ENCODE measurements around the gene GPX1.
"Not testable (repeated sequence)": the region's sequence is repeated elsewhere in the genome, so short reads cannot be mapped to it uniquely, and the experiment has no call there.

GPX1 gene

DNA sequence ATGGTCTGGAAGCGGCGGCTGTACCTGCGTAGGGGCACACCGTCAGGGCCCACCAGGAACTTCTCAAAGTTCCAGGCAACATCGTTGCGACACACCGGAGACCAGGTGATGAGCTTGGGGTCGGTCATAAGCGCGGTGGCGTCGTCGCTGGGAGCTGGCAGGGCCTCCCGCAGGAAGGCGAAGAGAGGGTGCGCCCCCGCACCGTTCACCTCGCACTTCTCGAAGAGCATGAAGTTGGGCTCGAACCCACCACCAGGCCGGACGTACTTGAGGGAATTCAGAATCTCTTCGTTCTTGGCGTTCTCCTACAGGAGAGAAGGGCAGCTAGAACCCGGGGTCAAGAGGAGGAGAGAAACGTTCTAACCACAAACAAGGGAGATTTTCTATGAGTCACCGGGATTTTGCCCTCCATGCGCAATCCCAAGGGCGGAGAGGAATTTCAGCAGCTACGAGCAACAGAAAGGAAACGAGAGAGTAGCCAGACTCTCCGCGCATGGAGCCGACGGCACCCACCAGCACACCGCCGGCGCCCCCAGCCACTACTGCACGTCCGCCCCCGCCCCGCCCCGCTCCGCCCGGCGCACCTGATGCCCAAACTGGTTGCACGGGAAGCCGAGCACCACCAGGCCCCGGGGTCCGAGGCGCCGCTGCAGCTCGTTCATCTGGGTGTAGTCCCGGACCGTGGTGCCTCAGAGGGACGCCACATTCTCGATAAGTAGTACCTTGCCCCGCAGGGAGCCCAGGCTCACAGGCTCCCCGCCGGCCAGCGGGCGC lies 523 bp downstream of the GPX1 start:
- peak; percentile 63 for DNase-seq

DNA sequence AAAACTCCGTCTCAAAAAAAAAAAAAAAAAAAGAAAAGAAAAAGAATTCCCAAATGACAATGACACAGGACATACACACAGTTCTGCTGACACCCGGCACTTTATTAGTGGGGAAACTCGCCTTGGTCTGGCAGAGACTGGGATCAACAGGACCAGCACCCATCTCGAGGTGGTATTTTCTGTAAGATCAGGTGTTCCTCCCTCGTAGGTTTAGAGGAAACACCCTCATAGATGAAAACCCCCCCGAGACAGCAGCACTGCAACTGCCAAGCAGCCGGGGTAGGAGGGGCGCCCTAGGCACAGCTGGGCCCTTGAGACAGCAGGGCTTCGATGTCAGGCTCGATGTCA lies 1.1 kb downstream of the GPX1 start:
- DNase-seq, result not testable (repeated sequence)

DNA sequence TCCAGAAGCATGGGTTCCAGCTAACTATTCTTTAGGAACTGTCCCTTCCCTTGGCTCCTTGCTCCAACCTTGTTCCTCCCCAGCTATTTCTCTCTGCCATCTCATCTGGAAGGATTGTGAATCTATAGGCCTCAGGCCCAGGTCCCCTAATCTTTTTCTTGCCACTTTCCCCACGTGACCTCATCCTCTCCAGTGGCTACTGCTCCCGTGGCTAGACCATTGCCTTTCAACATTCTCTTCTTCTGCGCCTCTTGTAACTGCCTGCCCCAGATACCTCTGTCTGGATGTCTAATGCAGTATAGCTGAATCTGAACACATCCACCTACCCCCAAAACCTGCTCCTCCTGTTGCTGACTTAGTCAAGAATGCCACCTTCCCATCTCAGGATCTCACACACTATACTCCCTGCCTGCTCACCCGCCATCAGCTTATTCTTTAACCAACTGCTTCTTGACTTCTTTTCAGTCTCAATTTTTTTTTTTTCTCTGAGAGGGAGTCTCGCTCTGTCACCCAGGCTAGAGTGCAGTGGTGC lies 5.2 kb downstream of the GPX1 start:
- DNase-seq, result no peak

DNA sequence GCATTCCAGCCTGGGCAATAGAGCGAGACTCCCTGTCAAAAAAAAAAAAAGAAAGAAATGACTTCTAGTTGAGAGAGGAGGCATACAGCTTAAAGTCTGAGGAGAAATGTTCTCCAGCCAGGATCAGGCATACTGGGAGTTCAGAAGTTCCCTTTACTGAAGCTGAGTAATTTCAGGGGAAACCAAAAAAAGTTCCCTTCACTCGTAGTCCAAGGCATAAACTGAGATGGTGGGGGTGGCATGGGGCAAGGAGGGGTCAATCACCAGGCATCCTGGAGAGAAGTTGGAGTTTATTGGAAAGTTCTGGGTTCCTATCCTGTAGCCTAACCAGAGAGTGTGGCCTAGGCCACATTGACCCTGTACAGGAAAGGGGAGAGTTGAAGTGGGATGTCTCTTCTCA lies 5.9 kb downstream of the GPX1 start:
- DNase-seq, result no peak

DNA sequence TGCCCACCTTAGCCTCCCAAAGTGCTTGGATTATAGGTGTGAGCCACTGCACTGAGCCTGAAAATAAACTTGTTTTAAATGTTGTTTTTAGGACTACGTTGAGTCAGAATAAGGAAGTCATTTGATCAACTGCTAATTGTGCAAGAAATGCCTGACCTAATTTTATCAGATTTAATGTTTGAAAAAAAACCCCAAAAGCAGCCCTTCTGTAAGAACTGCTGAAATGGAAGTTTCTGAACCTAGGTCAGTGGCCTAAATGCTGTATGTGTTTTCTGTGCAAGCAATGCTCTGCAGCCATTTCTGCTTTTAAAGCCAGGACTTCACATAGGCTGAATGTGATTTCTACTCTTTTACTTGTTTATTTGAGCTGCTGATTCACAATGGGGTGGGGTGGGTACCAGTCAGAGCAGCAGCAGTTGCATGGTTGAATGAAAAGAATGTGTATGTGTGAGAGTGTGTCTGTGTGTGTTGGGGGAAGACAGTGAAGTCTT lies 6.6 kb downstream of the GPX1 start:
- no peak for DNase-seq

DNA sequence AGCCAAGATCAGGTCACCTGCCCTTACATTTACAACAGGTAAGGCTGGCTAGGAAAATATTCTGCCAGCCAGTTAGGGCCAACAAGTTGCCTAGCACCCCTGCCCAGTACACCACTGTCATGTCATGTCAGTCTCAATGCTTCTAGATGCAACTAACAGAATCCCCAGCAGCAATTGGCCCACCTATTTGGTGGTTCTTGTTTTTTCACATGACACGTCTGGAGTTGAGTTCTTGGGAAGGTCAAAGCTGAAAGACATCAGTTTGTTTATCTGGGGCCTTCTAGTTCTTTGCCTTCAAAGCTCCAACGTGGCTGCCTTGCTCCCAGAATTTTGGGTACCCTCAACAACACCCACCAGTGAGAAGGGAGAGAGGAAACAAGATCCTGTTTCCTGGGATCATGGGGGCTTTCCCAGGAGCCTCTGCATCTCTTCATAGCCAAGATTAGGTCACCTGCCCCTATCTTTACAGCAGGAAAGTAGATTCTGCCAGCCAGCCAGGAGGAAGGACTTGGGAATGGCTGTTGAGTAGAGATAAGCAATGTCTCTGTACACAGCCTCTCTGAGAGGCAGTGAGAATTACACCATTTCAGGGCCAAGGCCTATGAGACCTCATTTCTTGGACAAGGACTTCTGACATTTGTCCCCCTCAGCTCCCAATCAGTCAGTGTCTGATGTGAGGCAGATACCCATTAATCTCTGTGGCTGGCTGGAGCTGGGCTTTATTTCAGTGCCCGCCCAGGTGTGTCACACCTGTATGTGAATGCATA lies 8.6 kb downstream of the GPX1 start:
- DNase-seq, result no peak

DNA sequence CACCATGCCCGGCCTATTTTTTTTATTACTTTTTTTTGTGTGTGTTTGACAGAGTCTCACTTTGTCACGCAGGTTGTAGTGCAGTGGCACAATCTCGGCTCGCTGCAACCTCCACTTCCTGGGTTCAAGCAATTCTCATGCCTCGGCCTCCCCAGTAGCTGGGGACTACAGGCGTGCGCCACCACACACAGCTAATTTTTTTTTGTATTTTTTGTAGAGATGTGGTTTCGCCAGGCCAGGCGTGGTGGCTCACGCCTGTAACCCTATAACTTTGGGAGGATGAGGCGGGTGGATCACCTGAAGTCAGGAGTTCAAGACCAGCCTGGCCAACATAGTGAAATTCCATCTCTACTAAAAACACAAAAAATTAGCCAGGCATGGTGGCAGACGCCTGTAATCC lies 9.8 kb downstream of the GPX1 start:
- DNase-seq, result not testable (repeated sequence)

DNA sequence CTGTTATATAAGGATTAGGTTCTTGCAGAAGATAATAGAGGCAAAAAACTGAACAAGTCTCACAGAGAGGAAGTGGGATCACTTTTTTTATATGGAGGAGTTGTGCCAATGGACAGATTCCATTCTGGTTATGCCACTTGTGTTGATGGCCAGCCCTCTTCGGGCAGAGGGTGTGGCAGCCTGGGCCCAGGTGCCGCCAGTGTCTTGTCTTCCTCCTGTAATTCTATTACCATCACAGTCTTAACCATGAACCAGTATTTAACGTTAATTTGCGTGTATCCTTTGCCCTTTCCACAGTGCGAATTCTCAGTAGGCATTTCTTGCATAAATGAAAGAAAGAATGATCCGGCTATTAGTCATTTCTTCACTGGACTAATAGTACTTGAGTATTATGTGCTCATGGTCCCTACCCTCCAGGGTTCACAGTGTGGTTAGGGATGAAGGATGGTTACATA lies 11.3 kb downstream of the GPX1 start:
- DNase-seq, result no peak

DNA sequence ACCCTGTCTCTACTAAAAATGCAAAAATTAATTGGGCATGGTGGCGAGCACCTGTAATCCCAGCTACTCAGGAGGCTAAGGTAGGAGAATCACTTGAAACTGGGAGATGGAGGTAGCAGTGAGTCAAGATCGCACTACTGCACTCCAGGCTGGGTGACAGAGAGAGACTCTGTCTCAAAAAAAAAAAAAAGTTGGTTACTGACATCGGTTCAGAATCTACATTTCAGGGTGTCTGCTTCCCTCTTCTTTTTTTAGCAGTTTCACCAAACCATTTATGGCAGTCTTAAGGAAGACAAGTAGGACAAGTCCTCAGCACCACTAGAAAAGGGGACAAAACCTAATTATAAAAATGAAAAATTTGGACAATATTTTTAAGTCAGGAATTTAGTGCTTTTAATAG lies 15.0 kb downstream of the GPX1 start:
- DNase-seq, result no peak

DNA sequence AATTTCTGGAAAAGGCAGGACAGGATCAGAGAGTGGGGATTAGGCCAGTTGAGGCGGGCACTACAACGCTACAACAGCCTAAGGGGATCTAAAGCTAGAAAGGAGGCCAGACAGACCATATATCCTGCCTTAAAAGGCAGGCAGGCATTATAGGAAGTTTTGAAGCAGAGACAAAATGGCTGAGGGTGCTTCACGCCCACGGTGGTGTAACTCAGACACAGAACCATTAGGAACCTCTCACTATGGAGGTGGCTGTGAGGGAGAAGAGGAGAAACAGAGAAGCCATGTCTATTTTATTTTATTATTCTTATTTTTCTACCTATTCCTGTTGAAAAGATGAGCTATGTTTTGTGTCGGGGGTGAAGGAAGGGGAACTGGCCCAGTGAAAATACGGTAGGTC lies 16.2 kb downstream of the GPX1 start:
- DNase-seq, result no peak

DNA sequence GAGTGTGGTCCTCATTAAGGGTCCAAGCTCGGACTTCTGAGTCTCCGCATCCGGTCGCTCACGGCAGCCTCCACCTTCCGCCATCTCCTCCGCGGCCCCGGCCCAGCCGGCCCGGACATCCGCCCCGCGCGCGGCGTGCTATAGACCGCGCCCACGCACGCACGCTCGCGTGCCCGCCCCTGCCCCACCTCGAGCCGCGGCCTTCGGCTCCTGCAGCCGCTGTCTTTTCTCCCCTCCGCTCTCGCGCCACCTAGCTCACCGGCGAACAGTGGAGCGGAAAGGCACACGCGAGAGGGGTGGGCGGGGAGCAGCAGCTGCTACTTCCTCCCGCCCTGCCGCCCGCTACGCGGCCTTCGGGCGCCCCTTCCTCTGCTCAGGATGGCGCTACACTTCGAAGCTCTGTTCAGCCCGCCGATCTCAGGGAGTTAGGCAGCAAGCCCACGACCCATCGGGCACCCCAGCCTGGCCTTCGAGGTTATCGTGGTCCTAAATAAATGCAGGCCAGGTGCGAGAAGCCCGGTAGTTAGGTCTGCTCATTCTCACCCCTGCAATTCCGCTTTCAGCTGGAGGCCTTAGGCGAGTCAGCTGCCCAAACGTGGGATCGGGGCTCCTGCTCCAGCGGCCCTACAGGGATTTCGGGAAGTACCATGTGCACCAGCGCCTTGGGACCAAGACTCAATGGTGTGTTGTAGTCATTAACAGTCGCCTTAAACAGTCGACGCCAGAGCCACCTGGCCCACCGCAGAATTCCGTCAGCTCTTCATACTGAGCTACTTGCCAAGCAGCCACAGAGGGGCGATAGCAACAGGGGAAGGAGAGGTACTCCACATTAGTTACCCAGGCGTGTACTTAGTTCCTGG lies 18.0 kb downstream of the GPX1 start, which contains the start of gene USP4:
USP4 (minus strand) TSS at position 113 of the 860 bp plus-strand sequence; CDS start at position 84, 29 bp downstream.
- DNase-seq, result peak; percentile 92

DNA sequence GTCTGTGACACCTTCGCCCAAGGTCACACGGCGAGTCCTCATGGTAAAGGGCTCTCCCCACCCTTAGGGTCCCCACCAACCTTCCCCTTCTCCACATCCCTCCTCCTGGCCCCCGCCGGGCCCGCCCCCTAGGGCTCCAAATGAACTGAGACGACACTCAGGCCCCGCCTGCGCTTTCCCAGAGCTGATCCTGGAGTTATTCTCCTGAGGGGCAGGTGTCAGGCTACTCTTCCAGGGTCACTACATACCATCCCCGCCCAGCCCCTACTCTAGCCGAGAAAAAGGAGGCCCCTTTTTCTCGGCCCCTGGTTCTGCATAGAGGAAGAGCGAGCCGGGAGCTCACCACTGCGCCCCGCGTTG lies 18.6 kb downstream of the GPX1 start:
- DNase-seq, result peak; percentile 53

DNA sequence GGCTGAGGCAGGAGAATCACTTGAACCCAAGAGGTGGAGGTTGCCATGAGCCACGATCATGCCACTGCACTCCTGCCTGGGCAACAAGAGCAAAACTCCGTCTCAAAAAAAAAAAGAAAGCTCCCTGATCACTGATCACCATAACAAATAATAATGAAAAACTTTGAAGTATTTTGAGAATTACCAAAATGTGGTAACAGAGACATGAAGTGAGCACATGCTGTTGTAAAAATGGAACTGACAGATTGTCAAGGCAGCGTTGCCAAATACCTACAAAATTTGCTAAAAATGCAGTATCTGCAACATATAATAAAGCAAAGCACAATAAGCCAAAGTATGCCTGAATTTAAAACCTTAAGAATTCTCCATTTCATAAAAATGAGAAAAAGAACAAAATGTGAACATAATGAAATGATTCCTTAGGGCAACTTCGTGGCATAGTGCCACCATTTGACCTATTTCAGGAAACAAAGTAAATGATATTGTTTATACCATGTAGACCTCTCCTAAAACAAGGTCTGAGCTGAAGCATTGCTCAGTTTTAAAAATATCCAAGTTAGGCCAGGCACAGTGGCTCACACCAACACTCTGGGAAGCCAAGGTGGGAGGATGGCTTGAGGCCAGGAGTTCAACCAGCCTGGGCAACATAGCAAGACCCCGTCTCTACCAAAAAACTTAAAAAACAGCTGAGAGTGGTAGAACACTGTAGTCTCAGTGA lies 24.1 kb downstream of the GPX1 start:
- DNase-seq, result no peak

DNA sequence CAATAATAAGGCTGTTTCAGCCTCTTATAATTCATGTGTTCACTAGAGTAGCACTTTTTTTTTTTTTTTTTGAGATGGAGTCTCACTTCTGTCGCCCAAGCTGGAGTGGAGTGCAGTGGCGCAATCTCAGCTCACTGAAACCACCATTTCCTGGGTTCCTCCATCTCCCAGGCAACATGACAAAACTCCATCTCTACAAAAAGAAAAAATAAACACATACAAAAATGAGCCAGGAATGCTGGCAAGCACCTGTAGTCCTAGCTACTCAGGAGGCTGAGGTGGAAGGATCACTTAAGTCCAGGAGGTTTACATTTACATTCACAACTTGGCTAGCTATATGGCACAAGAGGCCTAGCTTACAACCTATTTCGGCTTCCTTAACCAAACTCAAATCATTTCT lies 25.1 kb downstream of the GPX1 start:
- no peak for DNase-seq

DNA sequence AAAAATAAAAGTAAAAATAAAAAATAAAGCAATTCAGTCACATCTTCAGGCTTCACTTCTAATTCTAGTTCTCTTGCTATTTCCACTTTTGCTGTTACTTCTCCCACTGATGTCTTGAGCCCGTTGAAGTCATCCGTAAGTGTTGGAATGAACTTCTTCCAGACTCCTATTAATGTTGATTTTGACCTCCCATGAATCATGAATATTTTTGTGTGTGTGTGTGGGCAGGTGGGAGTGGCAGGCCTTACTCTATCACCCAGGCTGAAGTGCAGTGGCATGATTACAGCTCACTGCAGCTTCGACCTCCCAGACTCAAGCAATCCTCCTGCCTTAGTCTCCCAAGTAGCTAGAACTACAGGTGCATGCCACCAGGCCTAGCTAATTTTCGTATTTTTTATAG lies 29.0 kb downstream of the GPX1 start:
- no peak for DNase-seq

DNA sequence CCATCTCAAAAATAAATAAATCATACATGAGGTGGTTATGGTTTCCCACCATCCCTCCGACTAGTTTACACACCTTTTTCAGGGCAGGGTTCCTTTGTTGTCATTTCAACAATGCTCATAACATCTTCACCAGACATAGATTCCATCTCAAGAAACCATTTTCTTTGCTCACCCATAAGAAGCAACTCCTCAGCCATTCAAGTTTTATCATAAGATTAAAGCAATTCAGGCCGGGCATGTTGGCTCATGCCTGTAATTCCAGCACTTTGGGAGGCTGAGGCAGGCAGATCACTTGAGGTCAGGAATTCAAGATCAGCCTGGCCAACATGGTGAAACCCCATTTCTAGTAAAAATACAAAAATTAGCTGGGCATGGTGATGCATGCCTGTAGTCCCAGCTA lies 29.8 kb downstream of the GPX1 start:
- DNase-seq, result not testable (repeated sequence)

DNA sequence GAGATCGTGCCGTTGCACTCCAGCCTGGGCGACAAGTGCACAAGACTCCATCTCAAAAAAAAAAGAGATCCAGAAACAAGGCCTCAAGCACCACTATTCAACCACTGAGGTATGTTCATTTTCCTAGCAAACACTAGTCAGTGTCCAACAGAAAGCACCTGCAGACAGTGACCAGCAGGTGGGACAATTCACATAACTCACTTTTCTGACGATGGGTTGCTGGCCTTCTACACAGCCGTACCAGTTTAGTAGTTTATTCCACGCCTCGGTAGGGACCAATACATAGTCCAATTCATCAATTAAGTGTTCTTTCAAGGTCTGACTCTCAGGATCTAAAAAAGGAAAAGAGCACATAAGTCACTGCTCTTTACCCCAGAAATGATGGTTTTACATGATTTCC lies 30.7 kb downstream of the GPX1 start:
- no peak for DNase-seq

DNA sequence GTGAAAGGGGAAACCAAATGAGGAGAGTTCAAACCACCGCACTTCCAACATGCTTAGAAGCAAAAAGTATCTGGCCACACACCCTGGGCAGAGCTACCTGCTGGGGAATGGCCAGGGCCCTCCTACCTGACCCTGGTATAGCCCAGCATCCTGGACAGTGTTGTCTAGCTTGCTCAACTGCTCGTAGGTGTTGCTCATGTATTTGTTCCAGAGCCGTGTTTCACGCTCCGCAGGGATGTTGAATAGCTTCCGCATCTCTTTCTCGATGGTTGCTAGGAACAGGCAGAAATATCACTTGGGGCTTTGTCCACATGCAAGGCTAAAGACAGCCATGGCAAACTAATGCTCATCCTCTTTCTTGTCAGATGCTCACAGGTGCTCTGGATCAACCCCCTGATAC lies 33.4 kb downstream of the GPX1 start:
- DNase-seq, result no peak

DNA sequence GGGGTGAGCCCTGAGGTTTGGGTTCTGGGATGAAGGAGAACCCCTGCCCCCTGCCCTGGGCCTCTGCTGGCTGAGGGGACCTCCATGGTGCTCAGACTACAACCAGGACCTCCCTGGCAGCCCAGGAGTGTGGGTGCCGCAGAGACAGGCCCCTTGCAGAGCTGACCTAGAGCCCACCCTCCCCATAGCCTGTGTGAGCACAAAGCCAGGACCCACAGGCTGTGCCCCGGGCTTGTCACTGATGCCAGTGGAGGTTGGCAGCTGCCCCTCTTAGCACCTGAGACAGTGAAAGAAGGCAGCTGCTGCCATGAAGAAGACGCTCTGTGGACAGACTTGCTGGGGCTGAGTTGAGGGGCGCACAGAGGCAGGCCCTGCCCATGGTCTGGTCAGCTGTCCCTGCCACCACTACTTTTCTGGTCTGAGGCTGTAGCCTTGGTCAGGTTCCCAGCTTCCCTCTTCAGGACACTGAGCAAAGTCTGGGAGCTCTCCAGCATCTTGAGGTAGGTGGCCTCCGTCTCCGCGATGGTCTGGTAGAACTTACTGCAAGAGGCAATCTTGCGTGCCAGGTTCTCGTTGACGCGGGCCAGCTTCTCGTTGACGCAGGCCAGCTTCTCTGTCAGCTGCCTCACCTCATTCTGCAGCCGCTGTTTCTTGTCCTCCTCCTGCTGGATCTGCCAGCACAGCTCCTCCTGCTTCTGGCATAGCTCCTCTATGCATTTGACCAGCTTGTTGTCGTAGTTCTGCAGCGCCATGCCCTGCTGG lies 41.3 kb downstream of the GPX1 start:
- DNase-seq, result no peak

DNA sequence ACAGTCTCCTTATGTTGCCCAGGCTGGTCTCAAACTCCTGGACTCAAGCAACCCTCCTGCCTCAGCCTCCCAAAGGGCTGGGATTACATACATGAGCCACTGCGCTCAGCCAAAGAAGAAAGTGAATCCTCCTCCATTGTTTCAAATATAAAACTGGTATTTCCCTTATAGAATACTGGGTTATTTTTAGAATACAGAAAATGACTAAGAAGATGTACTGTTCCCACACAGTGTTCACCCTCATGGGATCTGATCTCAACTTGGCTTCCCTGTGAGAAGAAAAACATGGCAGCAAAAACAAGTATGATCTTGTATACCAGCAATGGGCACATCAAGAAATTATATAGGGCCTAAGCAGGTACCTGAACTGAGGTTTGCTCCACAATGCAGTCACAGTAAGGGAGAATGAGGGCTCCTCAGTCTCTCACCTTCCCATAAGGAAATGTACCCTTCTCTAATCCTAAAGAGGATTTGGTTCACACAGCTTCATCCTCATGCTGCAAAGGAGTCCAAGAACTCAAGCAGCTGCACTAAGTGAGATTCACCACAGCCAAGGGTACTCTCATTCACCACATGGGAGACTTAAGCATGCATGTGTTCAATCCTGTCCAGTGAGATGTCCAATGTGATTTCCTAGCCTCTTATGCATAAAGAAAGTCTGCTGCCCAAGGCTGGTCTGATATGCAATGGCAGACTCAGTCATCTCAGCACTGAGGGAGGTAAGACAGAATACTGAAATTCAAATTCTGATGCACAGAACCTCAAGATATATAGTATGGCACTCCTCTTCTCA lies 44.1 kb downstream of the GPX1 start:
- no peak for DNase-seq

DNA sequence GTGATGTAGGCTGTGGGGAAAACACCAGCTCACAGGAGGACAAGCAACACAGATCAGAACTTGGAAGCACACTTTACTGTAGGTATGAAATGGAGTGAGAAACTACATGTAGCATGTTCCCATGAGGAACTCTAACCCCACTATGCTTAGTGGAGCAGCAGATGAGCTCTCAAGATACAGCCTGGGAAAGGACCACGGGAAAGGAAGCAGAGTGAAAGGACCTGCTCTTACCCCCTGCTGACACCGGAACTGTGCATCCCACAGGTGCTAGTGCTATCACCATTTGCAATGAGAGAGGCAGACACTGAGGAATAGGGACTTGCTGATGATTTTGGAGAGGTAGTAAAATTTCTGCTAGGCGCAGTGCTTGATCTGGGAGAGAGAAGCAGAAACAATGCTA lies 46.9 kb downstream of the GPX1 start:
- DNase-seq, result no peak

All from activated CD4-positive, CD25-positive, alpha-beta regulatory T cell treated with anti-CD3 and anti-CD28 coated beads, Interleukin-2, amount 50 U/mL, for 72 hours (primary cell).